ENCODE results near the gene DRD4. TPM values are rescaled to one million over a fixed set of nuclear protein-coding genes. Genes with fewer than 3 reads are reported as not detected.
"Not testable (repeated sequence)": the region's sequence is repeated elsewhere in the genome, so short reads cannot be mapped to it uniquely, and the experiment has no call there.

DRD4 gene
- total RNA-seq, 2 donors from 2014 or later, result 0.40 to 0.89 TPM

DNA sequence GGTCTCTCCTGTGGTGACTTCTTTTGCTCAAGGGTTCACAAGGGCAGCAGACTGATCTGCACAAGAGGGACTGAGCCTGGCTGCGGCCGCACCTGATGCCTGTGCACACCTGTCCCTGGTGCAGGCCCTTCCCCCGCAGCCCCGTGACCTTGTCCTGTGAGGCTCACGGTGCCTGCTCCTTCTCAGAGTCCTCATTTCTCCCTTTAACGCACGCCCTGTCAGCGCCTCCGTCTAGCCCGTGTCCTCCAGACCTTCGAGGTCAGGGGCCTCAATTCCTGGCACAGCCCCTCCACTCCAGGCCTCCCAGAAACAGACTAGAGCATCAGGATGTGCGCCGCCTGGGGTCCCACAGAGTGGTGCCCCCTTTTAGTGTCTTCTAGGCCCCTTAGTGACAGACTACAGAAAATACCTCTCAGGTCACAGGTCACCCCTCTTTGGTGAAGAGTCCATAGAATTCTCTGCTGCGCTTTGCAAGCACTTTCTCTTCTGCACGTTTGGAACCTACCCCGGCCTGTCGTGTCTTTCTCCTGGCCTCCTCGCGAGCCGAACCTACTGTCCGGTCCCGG, 1.0 kb upstream of the DRD4 start:
- Mint-ChIP-seq H3K27ac (no peak overlapping the region), H3K36me3 (ENCODE audit: low read depth) (peaks cover 2% of the 10 kb centered on the region), H3K27me3 (peaks cover 28% of the 10 kb centered on the region), H3K4me3 (no peak overlapping the region), H3K4me1 (peaks cover 7% of the 10 kb centered on the region)
- DNase-seq (no peak), ATAC-seq (no peak)
- no peaks in the 10 kb centered on the region for H3K9me3 ChIP-seq (ENCODE audit: control insufficient read depth, low read length, poor library complexity, severe bottlenecking)

GRCh38 chr11:637333-637592, 194 bp downstream of the DRD4 start:
- no peak for DNase-seq
- peaks cover 7% of the 10 kb centered on the region for H3K4me1 Mint-ChIP-seq
- no peaks in the 10 kb centered on the region for H3K9me3 ChIP-seq (ENCODE audit: control insufficient read depth, low read length, poor library complexity, severe bottlenecking)
- ATAC-seq, result peak; percentile 16
- peaks cover 2% of the 10 kb centered on the region for H3K36me3 Mint-ChIP-seq (ENCODE audit: low read depth)
- no peak overlapping the region for H3K27ac Mint-ChIP-seq
- H3K27me3 Mint-ChIP-seq, result peaks cover 28% of the 10 kb centered on the region
- peak overlapping the region; percentile 82 for H3K4me3 Mint-ChIP-seq

DNA sequence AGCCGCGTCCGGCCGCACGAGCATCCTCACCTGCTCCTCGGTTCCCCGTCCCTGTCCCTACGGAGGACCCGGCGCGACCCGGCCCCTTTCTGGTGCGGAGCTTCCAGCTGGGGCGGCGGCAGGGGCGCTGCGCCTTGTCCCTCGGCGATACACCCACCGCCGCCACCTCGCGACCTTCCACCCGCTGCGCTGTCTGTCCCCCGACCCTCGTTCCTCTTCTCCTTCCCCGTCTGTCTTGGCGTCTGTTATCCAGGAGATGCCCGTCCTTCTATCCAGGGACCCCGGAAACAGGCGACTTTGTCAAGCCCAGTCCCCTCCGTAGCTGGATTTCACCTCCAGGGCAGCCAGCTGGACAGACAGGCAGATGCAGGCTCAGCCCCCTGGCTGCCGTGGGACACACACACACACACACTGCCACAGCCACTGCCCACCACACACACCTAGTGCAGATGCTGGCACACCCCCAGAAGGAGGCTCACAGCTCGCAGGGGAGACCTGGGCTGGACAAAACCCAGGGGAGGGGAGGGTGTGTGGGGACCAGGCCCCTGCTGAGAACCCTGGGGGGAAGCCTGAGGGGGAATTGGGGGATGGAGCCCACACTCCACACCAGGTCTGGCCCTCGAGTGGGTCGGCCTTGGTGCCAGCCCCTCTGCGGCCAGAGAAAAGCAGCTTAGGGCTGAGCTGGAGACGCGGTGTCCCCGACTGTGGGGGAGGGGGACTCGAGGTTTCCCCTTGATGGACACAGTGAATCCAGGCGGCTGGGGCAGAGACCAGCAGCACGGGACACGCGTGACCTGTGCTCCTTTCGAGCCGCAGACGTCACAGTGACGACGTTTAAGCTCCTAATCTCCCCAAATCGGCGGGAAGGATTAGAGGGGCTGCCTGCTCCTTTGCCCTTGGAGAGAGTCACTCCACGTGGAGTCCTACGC, 788 bp downstream of the DRD4 start:
- no peak for ATAC-seq
- DNase-seq, result peak in 1 of 3 donors; percentile 7
- Mint-ChIP-seq H3K36me3 (ENCODE audit: low read depth) (peaks cover 2% of the 10 kb centered on the region), H3K27ac (peak overlapping the region; percentile 60), H3K4me3 (peak overlapping the region; percentile 82), H3K4me1 (peaks cover 9% of the 10 kb centered on the region), H3K27me3 (peaks cover 28% of the 10 kb centered on the region)
- no peaks in the 10 kb centered on the region for H3K9me3 ChIP-seq (ENCODE audit: control insufficient read depth, low read length, poor library complexity, severe bottlenecking)

DNA sequence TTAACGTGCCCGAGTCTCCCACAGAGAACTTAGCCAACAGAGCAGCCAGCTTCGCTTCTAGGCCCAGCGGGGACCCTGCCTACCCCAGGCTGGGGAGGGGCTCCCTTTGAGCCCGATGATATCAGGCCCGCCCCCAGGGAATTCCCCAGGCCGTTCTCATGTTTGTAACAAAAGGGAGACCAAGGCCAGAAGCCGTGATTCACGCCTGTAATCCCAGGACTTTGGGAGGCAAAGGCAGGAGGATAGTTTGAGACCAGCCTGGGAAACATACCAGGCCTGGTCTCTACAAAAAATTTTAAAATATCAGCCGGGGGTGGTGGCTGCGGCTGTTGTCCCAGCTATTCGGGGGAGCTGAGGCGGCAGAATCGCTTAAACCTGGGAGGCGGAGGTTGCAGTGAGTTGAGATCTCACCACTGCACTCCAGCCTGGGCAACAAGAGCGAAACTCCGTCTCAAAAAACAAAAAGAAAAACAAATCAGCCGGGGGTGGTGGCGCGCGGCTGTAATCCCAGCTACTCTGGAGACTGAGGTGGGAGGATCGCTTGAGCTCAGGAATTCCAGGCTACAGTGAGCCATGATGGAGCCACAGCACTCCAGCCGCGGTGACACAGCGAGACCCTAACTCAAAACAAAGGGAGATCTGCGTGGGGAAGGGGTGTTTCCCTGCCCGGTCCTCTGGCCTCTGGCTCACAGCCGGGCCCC, 1.7 kb downstream of the DRD4 start:
- no peaks in the 10 kb centered on the region for H3K9me3 ChIP-seq (ENCODE audit: control insufficient read depth, low read length, poor library complexity, severe bottlenecking)
- Mint-ChIP-seq H3K36me3 (ENCODE audit: low read depth) (peaks cover 2% of the 10 kb centered on the region), H3K27me3 (peaks cover 28% of the 10 kb centered on the region), H3K27ac (peak overlapping the region; percentile 60), H3K4me1 (peaks cover 9% of the 10 kb centered on the region), H3K4me3 (peak overlapping the region; percentile 36)
- no peak for DNase-seq
- no peak for ATAC-seq

DNA sequence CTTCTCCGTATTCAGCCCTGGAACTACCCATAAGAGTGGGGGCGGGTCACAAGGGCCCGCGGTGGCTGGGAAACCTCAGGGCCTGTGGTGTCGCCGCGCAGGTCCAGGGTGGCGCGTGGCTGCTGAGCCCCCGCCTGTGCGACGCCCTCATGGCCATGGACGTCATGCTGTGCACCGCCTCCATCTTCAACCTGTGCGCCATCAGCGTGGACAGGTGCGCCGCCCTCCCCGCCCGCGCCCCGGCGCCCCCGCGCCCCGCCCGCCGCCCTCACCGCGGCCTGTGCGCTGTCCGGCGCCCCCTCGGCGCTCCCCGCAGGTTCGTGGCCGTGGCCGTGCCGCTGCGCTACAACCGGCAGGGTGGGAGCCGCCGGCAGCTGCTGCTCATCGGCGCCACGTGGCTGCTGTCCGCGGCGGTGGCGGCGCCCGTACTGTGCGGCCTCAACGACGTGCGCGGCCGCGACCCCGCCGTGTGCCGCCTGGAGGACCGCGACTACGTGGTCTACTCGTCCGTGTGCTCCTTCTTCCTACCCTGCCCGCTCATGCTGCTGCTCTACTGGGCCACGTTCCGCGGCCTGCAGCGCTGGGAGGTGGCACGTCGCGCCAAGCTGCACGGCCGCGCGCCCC, 2.4 kb downstream of the DRD4 start:
- no peaks in the 10 kb centered on the region for H3K9me3 ChIP-seq (ENCODE audit: control insufficient read depth, low read length, poor library complexity, severe bottlenecking)
- Mint-ChIP-seq H3K4me1 (peaks cover 9% of the 10 kb centered on the region), H3K36me3 (ENCODE audit: low read depth) (peaks cover 2% of the 10 kb centered on the region), H3K4me3 (no peak overlapping the region), H3K27ac (no peak overlapping the region), H3K27me3 (peaks cover 28% of the 10 kb centered on the region)
- ATAC-seq, result peak; percentile 19
- no peak for DNase-seq

GRCh38 chr11:640021-640706, 3.1 kb downstream of the DRD4 start:
- Mint-ChIP-seq H3K27ac (no peak overlapping the region), H3K36me3 (ENCODE audit: low read depth) (peaks cover 2% of the 10 kb centered on the region), H3K27me3 (peaks cover 28% of the 10 kb centered on the region), H3K4me3 (peak overlapping the region; percentile 83), H3K4me1 (peaks cover 9% of the 10 kb centered on the region)
- DNase-seq (no peak), ATAC-seq (peak; percentile 31)
- H3K9me3 ChIP-seq (ENCODE audit: control insufficient read depth, low read length, poor library complexity, severe bottlenecking), result no peaks in the 10 kb centered on the region

GRCh38 chr11:641806-642370, 4.8 kb downstream of the DRD4 start:
- H3K27me3 Mint-ChIP-seq, result peaks cover 19% of the 10 kb centered on the region
- DNase-seq, result no peak
- no peak for ATAC-seq
- no peak overlapping the region for H3K4me3 Mint-ChIP-seq
- no peak overlapping the region for H3K27ac Mint-ChIP-seq
- H3K36me3 Mint-ChIP-seq (ENCODE audit: low read depth), result peaks cover 2% of the 10 kb centered on the region
- no peaks in the 10 kb centered on the region for H3K9me3 ChIP-seq (ENCODE audit: control insufficient read depth, low read length, poor library complexity, severe bottlenecking)
- peaks cover 9% of the 10 kb centered on the region for H3K4me1 Mint-ChIP-seq

GRCh38 chr11:643366-643765, 6.3 kb downstream of the DRD4 start:
- ATAC-seq (peak; percentile 32), DNase-seq (no peak)
- Mint-ChIP-seq H3K27me3 (peaks cover 10% of the 10 kb centered on the region), H3K4me3 (no peak overlapping the region), H3K27ac (no peak overlapping the region), H3K36me3 (ENCODE audit: low read depth) (peaks cover 2% of the 10 kb centered on the region), H3K4me1 (peaks cover 5% of the 10 kb centered on the region)
- no peaks in the 10 kb centered on the region for H3K9me3 ChIP-seq (ENCODE audit: control insufficient read depth, low read length, poor library complexity, severe bottlenecking)

- ATAC-seq (no peak), DNase-seq (peak in 1 of 3 donors; percentile 7)
- Mint-ChIP-seq H3K27me3 (peaks cover 4% of the 10 kb centered on the region), H3K36me3 (ENCODE audit: low read depth) (peaks cover 2% of the 10 kb centered on the region), H3K4me1 (peaks cover 5% of the 10 kb centered on the region), H3K27ac (no peak overlapping the region), H3K4me3 (no peak overlapping the region)
- no peaks in the 10 kb centered on the region for H3K9me3 ChIP-seq (ENCODE audit: control insufficient read depth, low read length, poor library complexity, severe bottlenecking)
Observed at GRCh38 chr11:643849-644738, 7.0 kb downstream of the DRD4 start.

- H3K4me1 Mint-ChIP-seq, result peaks cover 2% of the 10 kb centered on the region
- H3K27me3 Mint-ChIP-seq, result peaks cover 1% of the 10 kb centered on the region
- no peaks in the 10 kb centered on the region for H3K36me3 Mint-ChIP-seq (ENCODE audit: low read depth)
- H3K27ac Mint-ChIP-seq, result no peak overlapping the region
- no peaks in the 10 kb centered on the region for H3K9me3 ChIP-seq (ENCODE audit: control insufficient read depth, low read length, poor library complexity, severe bottlenecking)
- no peak for ATAC-seq
- DNase-seq, result no peak
- no peak overlapping the region for H3K4me3 Mint-ChIP-seq
Observed at GRCh38 chr11:645536-645935, 8.5 kb downstream of the DRD4 start.

- Mint-ChIP-seq H3K27ac (no peak overlapping the region), H3K4me3 (no peak overlapping the region)
- no peak for DNase-seq
Observed at GRCh38 chr11:646214-646613, 9.1 kb downstream of the DRD4 start.

GRCh38 chr11:647672-648158, 10.6 kb downstream of the DRD4 start:
- not testable (repeated sequence) for H3K27me3 Mint-ChIP-seq; H3K4me3 Mint-ChIP-seq; DNase-seq; H3K36me3 Mint-ChIP-seq (ENCODE audit: low read depth); H3K9me3 ChIP-seq (ENCODE audit: control insufficient read depth, low read length, poor library complexity, severe bottlenecking); H3K27ac Mint-ChIP-seq; ATAC-seq; H3K4me1 Mint-ChIP-seq

More at GRCh38 chr11:646214-646613, 9.1 kb downstream of the DRD4 start:
- no peaks in the 10 kb centered on the region for H3K36me3 Mint-ChIP-seq (ENCODE audit: low read depth)
- H3K9me3 ChIP-seq (ENCODE audit: control insufficient read depth, low read length, poor library complexity, severe bottlenecking), result no peaks in the 10 kb centered on the region
- no peak for ATAC-seq
- peaks cover 2% of the 10 kb centered on the region for H3K4me1 Mint-ChIP-seq
- H3K27me3 Mint-ChIP-seq, result no peaks in the 10 kb centered on the region
